Smooth muscle cell (in vitro differentiated cells): Measurements from ENCODE around the gene CRYL1. TPM values are rescaled to one million over a fixed set of nuclear protein-coding genes. Genes with fewer than 3 reads are reported as not detected.

ENCODE experiments used
- DNase-seq: peaks from one replicate; lab custom pipeline; 2025; ENCODE audit not compliant: unreplicated experiment; lab: John Stamatoyannopoulos, UW
- H2AFZ ChIP-seq: fragments of 200-600 bp; sonication (generic); 2 replicates; pipeline ENCODE4 v1.6.0; 2016; ENCODE audit warnings: antibody characterized with exemption, low read depth, mild to moderate bottlenecking
- H3F3A ChIP-seq: fragments of 200-600 bp; sonication (generic); 2 replicates; pipeline ENCODE4 v1.6.0; 2017; ENCODE audit warnings: antibody characterized with exemption, low read depth
- H3K27ac ChIP-seq: fragments of 200-600 bp; sonication (generic); 2 replicates; pipeline ENCODE4 v1.5.1; 2016; ENCODE audit warnings: low read depth, mild to moderate bottlenecking
- H3K27me3 ChIP-seq: fragments of 200-600 bp; sonication (generic); 2 replicates; pipeline ENCODE4 v1.6.1; 2016; ENCODE audit warnings: low read depth, mild to moderate bottlenecking
- H3K36me3 ChIP-seq: fragments of 200-600 bp; sonication (generic); 2 replicates; pipeline ENCODE4 v1.5.1; 2016; ENCODE audit warnings: low read depth
- H3K4me1 ChIP-seq: fragments of 200-600 bp; sonication (generic); 2 replicates; pipeline ENCODE4 v1.5.1; 2016; ENCODE audit warnings: low read depth
- H3K4me2 ChIP-seq: fragments of 200-600 bp; sonication (generic); 2 replicates; pipeline ENCODE4 v1.6.0; 2016; ENCODE audit warnings: mild to moderate bottlenecking
- H3K4me3 ChIP-seq: fragments of 200-600 bp; sonication (generic); 2 replicates; pipeline ENCODE4 v1.5.1; 2016; ENCODE audit warnings: mild to moderate bottlenecking
- H3K79me2 ChIP-seq: fragments of 200-600 bp; sonication (generic); 2 replicates; pipeline ENCODE4 v1.6.0; 2016; ENCODE audit warnings: low read depth, mild to moderate bottlenecking
- H3K9ac ChIP-seq: fragments of 200-600 bp; sonication (generic); 2 replicates; pipeline ENCODE4 v1.6.0; 2016; ENCODE audit warnings: low read depth
- H3K9me3 ChIP-seq: fragments of 200-600 bp; sonication (generic); replicated peaks from 2 replicates; pipeline ENCODE4 v1.5.1; 2016; ENCODE audit warnings: low read depth
- H4K20me1 ChIP-seq: fragments of 200-600 bp; sonication (generic); 2 replicates; pipeline ENCODE4 v1.6.0; 2016; ENCODE audit warnings: low read depth
- CTCF ChIP-seq: fragments of 200-600 bp; sonication (generic); IDR thresholded peaks from 2 replicates; pipeline ENCODE4 v1.5.1; 2017; ENCODE audit warnings: borderline replicate concordance, mild to moderate bottlenecking, antibody characterized with exemption; ENCODE audit not compliant: insufficient read depth, poor library complexity, severe bottlenecking
- WGBS: methylation state at CpG from one replicate; pipeline ENCODE4 v1.1.7; 2016; ENCODE audit warnings: low lambda C conversion rate; 5-methylcytosine and 5-hydroxymethylcytosine counted together
- polyA plus RNA-seq: library from polyadenylated mRNA; unstranded; fragments of >200 nt; fragmentation: Nextera tagmentation; extraction: Ambion mirVana; gene quantifications from 2 replicates; pipeline ENCODE4 v1.2.1, GENCODE V29; 2016
- total RNA-seq: library from RNA; depleted of rRNA; stranded (reverse); fragments of >200 nt; gene quantifications from 2 replicates; pipeline ENCODE4 v1.2.3, GENCODE V29; 2014

Gene CRYL1
- total and polyA plus RNA-seq, 2 experiments from 2014 or later: 6.5 to 12.4 TPM

GRCh38 chr13:20492641-20493040, 33.0 kb downstream of the CRYL1 start:
- H3K4me1 ChIP-seq: no peaks in the 10 kb centered on the region
- TF ChIP-seq CTCF: peak; percentile 36
- H3K9ac ChIP-seq: no peak overlapping the region
- no peaks in the 10 kb centered on the region for H3F3A ChIP-seq
- no peak overlapping the region for H3K27ac ChIP-seq
- H3K36me3 ChIP-seq: no peaks in the 10 kb centered on the region
- no peak overlapping the region for H2AFZ ChIP-seq
- no peak overlapping the region for H3K4me3 ChIP-seq
- H3K9me3 ChIP-seq: no peaks in the 10 kb centered on the region
- DNase-seq: no peak
- H3K4me2 ChIP-seq: no peak overlapping the region
- WGBS: 65% methylated on average over 3 of the region's 3 CpGs
- no peaks in the 10 kb centered on the region for H3K27me3 ChIP-seq
- H4K20me1 ChIP-seq: no peaks in the 10 kb centered on the region
- no peaks in the 10 kb centered on the region for H3K79me2 ChIP-seq

- no peak overlapping the region for H3K4me2 ChIP-seq
- DNase-seq: no peak
- H3K9ac ChIP-seq: no peak overlapping the region
- H3K79me2 ChIP-seq: no peaks in the 10 kb centered on the region
- H3K36me3 ChIP-seq: no peaks in the 10 kb centered on the region
- H3K9me3 ChIP-seq: no peaks in the 10 kb centered on the region
- no peaks in the 10 kb centered on the region for H3K27me3 ChIP-seq
- no peak overlapping the region for H3K27ac ChIP-seq
- no peak overlapping the region for H2AFZ ChIP-seq
- H3K4me3 ChIP-seq: no peak overlapping the region
- no peaks in the 10 kb centered on the region for H4K20me1 ChIP-seq
- no peak for TF ChIP-seq CTCF
- H3K4me1 ChIP-seq: no peaks in the 10 kb centered on the region
- H3F3A ChIP-seq: no peaks in the 10 kb centered on the region
- WGBS: 82% methylated on average over 4 of the region's 4 CpGs
Observed at GRCh38 chr13:20491926-20492435, 33.7 kb downstream of the CRYL1 start.

- WGBS: 92% methylated on average over 4 of the region's 4 CpGs
- H3K4me2 ChIP-seq: no peak overlapping the region
- no peaks in the 10 kb centered on the region for H3K36me3 ChIP-seq
- H3K27ac ChIP-seq: no peak overlapping the region
- H2AFZ ChIP-seq: no peak overlapping the region
- H3K4me1 ChIP-seq: no peaks in the 10 kb centered on the region
- H4K20me1 ChIP-seq: no peaks in the 10 kb centered on the region
- H3K9ac ChIP-seq: no peak overlapping the region
- no peak overlapping the region for H3K4me3 ChIP-seq
- DNase-seq: no peak
- no peaks in the 10 kb centered on the region for H3K9me3 ChIP-seq
- no peaks in the 10 kb centered on the region for H3K27me3 ChIP-seq
- no peaks in the 10 kb centered on the region for H3F3A ChIP-seq
- H3K79me2 ChIP-seq: no peaks in the 10 kb centered on the region
- no peak for TF ChIP-seq CTCF
Observed at GRCh38 chr13:20489185-20489820, 36.4 kb downstream of the CRYL1 start.

GRCh38 chr13:20487927-20488326, 37.7 kb downstream of the CRYL1 start:
- H3K9me3 ChIP-seq: no peaks in the 10 kb centered on the region

More at GRCh38 chr13:20487927-20488326, 37.7 kb downstream of the CRYL1 start:
- Histone ChIP-seq H3K4me3 (no peak overlapping the region), H3K79me2 (no peaks in the 10 kb centered on the region), H3K27me3 (no peaks in the 10 kb centered on the region), H3K9ac (no peak overlapping the region), H4K20me1 (no peaks in the 10 kb centered on the region), H3K4me2 (no peak overlapping the region), H3F3A (no peaks in the 10 kb centered on the region), H3K4me1 (no peaks in the 10 kb centered on the region), H3K27ac (no peak overlapping the region), H3K36me3 (no peaks in the 10 kb centered on the region), H2AFZ (no peak overlapping the region)
- TF ChIP-seq CTCF: no peak
- WGBS: 81% methylated on average over 3 of the region's 3 CpGs
- DNase-seq: no peak
